ENCODE measurements around the gene SPRR1A.

Gene SPRR1A

GRCh38 chr1:152977614-152978013 is 6.3 kb upstream of the SPRR1A start:
- H2AFZ ChIP-seq, result no peak overlapping the region
- no peaks in the 10 kb centered on the region for H3K9me3 ChIP-seq (ENCODE audit: control insufficient read depth, low read length)
- TF ChIP-seq CTCF (IDR thresholded peaks at IDR 0.05), result no peak
- no peak overlapping the region for H3K9ac ChIP-seq
- no peak overlapping the region for H3K4me3 ChIP-seq (ENCODE audit: low read depth, low read length)
- H3K36me3 ChIP-seq (ENCODE audit: control insufficient read depth, insufficient read depth, low read length), result no peaks in the 10 kb centered on the region
- no peaks in the 10 kb centered on the region for H3K4me1 ChIP-seq
- no peak overlapping the region for H3K27ac ChIP-seq
- H3K4me2 ChIP-seq (ENCODE audit: low read length), result no peak overlapping the region
- no peaks in the 10 kb centered on the region for H3K27me3 ChIP-seq (ENCODE audit: control insufficient read depth, insufficient read depth, low read length)
- no peaks in the 10 kb centered on the region for H3K79me2 ChIP-seq

GRCh38 chr1:152980676-152981075 is 3.2 kb upstream of the SPRR1A start:
- H3K4me2 ChIP-seq (ENCODE audit: low read length), result no peak overlapping the region
- H2AFZ ChIP-seq, result no peak overlapping the region
- TF ChIP-seq CTCF (IDR thresholded peaks at IDR 0.05), result no peak
- no peaks in the 10 kb centered on the region for H3K4me1 ChIP-seq
- H3K9me3 ChIP-seq (ENCODE audit: control insufficient read depth, low read length), result no peaks in the 10 kb centered on the region
- H3K36me3 ChIP-seq (ENCODE audit: control insufficient read depth, insufficient read depth, low read length), result no peaks in the 10 kb centered on the region
- H3K79me2 ChIP-seq, result no peaks in the 10 kb centered on the region
- H3K27ac ChIP-seq, result no peak overlapping the region
- H3K27me3 ChIP-seq (ENCODE audit: control insufficient read depth, insufficient read depth, low read length), result no peaks in the 10 kb centered on the region
- no peak overlapping the region for H3K9ac ChIP-seq
- no peak overlapping the region for H3K4me3 ChIP-seq (ENCODE audit: low read depth, low read length)

GRCh38 chr1:152981146-152981871 is 2.6 kb upstream of the SPRR1A start:
- Histone ChIP-seq H3K4me3 (ENCODE audit: low read depth, low read length) (no peak overlapping the region), H3K79me2 (no peaks in the 10 kb centered on the region), H3K27me3 (ENCODE audit: control insufficient read depth, insufficient read depth, low read length) (no peaks in the 10 kb centered on the region), H2AFZ (no peak overlapping the region), H3K4me2 (ENCODE audit: low read length) (no peak overlapping the region), H3K36me3 (ENCODE audit: control insufficient read depth, insufficient read depth, low read length) (no peaks in the 10 kb centered on the region), H3K4me1 (no peaks in the 10 kb centered on the region), H3K27ac (no peak overlapping the region), H3K9me3 (ENCODE audit: control insufficient read depth, low read length) (no peaks in the 10 kb centered on the region), H3K9ac (no peak overlapping the region)
- no peak for TF ChIP-seq CTCF (IDR thresholded peaks at IDR 0.05)

- Histone ChIP-seq H3K9ac (no peak overlapping the region), H3K4me1 (no peaks in the 10 kb centered on the region), H2AFZ (no peak overlapping the region), H3K4me2 (ENCODE audit: low read length) (no peak overlapping the region), H3K79me2 (no peaks in the 10 kb centered on the region), H3K27ac (no peak overlapping the region), H3K9me3 (ENCODE audit: control insufficient read depth, low read length) (no peaks in the 10 kb centered on the region), H3K36me3 (ENCODE audit: control insufficient read depth, insufficient read depth, low read length) (no peaks in the 10 kb centered on the region), H3K27me3 (ENCODE audit: control insufficient read depth, insufficient read depth, low read length) (no peaks in the 10 kb centered on the region), H3K4me3 (ENCODE audit: low read depth, low read length) (no peak overlapping the region)
- TF ChIP-seq CTCF (IDR thresholded peaks at IDR 0.05), result no peak
Observed at GRCh38 chr1:152982076-152982475, 1.8 kb upstream of the SPRR1A start.

GRCh38 chr1:152983234-152983633 is 647 bp upstream of the SPRR1A start:
- Histone ChIP-seq H3K4me3 (ENCODE audit: low read depth, low read length) (no peak overlapping the region), H3K9me3 (ENCODE audit: control insufficient read depth, low read length) (no peaks in the 10 kb centered on the region), H3K4me1 (no peaks in the 10 kb centered on the region), H3K27ac (no peak overlapping the region), H3K4me2 (ENCODE audit: low read length) (no peak overlapping the region), H3K79me2 (no peaks in the 10 kb centered on the region), H3K27me3 (ENCODE audit: control insufficient read depth, insufficient read depth, low read length) (no peaks in the 10 kb centered on the region), H3K9ac (no peak overlapping the region), H3K36me3 (ENCODE audit: control insufficient read depth, insufficient read depth, low read length) (no peaks in the 10 kb centered on the region), H2AFZ (no peak overlapping the region)
- no peak for TF ChIP-seq CTCF (IDR thresholded peaks at IDR 0.05)
